ENCODE results near the gene GLT1D1.

The GLT1D1 gene

DNA sequence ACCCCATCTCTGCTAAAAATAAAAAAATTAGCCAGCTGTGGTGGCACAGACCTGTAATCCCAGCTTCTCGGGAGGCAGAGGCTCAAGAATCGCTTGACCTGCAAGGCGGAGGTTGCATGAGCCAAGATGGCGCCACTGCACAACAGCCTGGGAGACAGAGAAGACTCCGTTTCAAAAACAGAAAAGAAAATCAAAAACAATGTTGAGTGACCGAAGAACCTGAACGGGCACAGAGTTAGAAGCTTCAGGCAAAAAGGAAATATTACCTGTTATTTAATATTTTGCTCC, 3.5 kb downstream of the GLT1D1 start (continued):
- TF ChIP-seq ARNTL (CRISPR knock-in tag; IDR thresholded peaks at IDR 0.05; ENCODE audit: borderline replicate concordance, low read depth), result no peak

DNA sequence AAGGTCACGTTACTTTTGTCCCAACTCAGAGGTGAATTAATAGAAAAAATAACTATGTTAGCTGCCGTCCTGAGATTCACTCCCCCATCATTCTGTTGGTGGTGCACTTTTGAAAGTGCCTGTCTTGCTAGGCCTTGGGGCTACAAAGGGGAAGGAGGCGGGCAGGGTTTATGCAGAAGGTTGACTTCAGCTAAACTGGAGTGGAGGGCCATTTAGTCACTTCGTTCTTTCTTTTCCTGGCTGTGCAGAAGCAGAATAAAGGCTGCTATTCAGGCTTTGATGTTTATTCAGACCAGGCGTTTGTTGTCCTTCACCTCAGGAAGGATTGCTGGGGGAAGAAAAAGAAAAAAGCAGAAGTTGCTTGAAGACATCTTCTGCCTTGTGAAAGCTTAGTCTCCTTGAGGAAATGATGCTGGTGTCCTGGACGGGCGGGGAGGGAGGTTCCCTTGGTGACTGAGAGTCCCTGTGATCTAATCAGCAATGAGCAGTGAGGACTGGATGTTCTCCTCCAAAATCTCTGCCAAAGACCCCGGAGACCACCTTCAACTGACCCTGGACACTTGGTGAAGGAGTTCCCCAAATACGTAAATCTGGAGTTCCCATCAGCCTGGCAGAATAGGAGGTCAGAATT, 4.0 kb downstream of the GLT1D1 start:
- no peak for ATAC-seq

GRCh38 chr12:128859311-128859710, 6.0 kb downstream of the GLT1D1 start:
- ATAC-seq, result no peak

More for the DNA sequence above, 4.0 kb downstream of the GLT1D1 start:
- TF ChIP-seq BACH2 (CRISPR knock-in tag; IDR thresholded peaks at IDR 0.05; ENCODE audit: borderline replicate concordance), result no peak
- TF ChIP-seq, protein P1, sequence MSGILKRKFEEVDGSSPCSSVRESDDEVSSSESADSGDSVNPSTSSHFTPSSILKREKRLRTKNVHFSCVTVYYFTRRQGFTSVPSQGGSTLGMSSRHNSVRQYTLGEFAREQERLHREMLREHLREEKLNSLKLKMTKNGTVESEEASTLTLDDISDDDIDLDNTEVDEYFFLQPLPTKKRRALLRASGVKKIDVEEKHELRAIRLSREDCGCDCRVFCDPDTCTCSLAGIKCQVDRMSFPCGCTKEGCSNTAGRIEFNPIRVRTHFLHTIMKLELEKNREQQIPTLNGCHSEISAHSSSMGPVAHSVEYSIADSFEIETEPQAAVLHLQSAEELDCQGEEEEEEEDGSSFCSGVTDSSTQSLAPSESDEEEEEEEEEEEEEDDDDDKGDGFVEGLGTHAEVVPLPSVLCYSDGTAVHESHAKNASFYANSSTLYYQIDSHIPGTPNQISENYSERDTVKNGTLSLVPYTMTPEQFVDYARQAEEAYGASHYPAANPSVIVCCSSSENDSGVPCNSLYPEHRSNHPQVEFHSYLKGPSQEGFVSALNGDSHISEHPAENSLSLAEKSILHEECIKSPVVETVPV (CRISPR knock-in tag; IDR thresholded peaks at IDR 0.05), result no peak

DNA sequence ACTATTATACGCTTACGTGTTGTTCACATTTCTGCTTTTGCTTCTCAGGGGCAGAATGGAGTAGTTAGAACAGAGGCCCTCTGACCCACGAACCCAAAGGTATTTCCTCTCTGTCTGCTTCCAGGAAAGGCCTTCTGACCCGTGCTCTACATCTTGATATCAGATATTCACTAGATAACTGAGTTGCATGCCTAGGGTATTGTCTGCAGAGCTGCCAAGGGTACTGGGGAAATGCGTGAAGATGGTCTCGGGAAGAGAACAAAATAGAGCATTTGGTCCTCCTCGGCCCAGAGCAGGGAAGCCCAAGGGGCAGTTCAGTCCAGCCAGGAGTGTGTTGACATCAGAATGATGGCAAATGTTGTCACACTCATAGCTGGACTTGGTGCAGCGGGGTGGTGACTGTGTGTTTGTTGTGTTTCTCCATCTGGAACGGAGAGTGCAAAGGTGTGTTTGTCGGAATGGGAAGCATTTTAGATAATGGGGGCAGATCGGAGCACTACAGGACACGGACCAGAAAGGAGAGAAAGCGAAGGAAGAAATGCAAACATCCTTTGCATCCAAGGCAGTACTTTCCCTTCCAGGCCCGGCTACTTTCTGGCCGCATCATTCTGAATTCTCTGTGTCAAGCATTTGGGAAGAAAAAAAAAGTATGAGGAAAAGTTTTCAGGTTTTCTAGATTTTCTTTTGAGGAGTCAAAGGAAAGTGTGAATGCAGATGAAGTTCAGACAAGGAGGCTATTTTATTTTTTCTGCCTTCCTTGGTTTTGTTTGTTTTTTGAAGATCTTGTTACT, 8.1 kb downstream of the GLT1D1 start:
- no peak for ATAC-seq
- TF ChIP-seq OSR1 (CRISPR knock-in tag; IDR thresholded peaks at IDR 0.05) (no peak), GLIS3 (CRISPR knock-in tag; IDR thresholded peaks at IDR 0.05) (no peak), ZFP3 (CRISPR knock-in tag; IDR thresholded peaks at IDR 0.05) (no peak), CSDC2 (CRISPR knock-in tag; IDR thresholded peaks at IDR 0.05) (no peak), SNAI2 (CRISPR knock-in tag; IDR thresholded peaks at IDR 0.05) (no peak), TCF4 (CRISPR knock-in tag; IDR thresholded peaks at IDR 0.05; ENCODE audit: borderline replicate concordance) (no peak)
- TF ChIP-seq, protein P2, sequence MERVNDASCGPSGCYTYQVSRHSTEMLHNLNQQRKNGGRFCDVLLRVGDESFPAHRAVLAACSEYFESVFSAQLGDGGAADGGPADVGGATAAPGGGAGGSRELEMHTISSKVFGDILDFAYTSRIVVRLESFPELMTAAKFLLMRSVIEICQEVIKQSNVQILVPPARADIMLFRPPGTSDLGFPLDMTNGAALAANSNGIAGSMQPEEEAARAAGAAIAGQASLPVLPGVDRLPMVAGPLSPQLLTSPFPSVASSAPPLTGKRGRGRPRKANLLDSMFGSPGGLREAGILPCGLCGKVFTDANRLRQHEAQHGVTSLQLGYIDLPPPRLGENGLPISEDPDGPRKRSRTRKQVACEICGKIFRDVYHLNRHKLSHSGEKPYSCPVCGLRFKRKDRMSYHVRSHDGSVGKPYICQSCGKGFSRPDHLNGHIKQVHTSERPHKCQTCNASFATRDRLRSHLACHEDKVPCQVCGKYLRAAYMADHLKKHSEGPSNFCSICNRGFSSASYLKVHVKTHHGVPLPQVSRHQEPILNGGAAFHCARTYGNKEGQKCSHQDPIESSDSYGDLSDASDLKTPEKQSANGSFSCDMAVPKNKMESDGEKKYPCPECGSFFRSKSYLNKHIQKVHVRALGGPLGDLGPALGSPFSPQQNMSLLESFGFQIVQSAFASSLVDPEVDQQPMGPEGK (CRISPR knock-in tag; IDR thresholded peaks at IDR 0.05; ENCODE audit: borderline replicate concordance), result no peak
- TF ChIP-seq, protein P1 (CRISPR knock-in tag; IDR thresholded peaks at IDR 0.05), result no peak
- TF ChIP-seq, protein P3, sequence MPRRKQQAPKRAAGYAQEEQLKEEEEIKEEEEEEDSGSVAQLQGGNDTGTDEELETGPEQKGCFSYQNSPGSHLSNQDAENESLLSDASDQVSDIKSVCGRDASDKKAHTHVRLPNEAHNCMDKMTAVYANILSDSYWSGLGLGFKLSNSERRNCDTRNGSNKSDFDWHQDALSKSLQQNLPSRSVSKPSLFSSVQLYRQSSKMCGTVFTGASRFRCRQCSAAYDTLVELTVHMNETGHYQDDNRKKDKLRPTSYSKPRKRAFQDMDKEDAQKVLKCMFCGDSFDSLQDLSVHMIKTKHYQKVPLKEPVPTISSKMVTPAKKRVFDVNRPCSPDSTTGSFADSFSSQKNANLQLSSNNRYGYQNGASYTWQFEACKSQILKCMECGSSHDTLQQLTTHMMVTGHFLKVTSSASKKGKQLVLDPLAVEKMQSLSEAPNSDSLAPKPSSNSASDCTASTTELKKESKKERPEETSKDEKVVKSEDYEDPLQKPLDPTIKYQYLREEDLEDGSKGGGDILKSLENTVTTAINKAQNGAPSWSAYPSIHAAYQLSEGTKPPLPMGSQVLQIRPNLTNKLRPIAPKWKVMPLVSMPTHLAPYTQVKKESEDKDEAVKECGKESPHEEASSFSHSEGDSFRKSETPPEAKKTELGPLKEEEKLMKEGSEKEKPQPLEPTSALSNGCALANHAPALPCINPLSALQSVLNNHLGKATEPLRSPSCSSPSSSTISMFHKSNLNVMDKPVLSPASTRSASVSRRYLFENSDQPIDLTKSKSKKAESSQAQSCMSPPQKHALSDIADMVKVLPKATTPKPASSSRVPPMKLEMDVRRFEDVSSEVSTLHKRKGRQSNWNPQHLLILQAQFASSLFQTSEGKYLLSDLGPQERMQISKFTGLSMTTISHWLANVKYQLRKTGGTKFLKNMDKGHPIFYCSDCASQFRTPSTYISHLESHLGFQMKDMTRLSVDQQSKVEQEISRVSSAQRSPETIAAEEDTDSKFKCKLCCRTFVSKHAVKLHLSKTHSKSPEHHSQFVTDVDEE (CRISPR knock-in tag; IDR thresholded peaks at IDR 0.05), result no peak

More at GRCh38 chr12:128859311-128859710, 6.0 kb downstream of the GLT1D1 start:
- TF ChIP-seq, protein P2 (CRISPR knock-in tag; IDR thresholded peaks at IDR 0.05; ENCODE audit: borderline replicate concordance), result no peak
- TF ChIP-seq ZNF8 (CRISPR knock-in tag; IDR thresholded peaks at IDR 0.05) (no peak), RARB (CRISPR knock-in tag; IDR thresholded peaks at IDR 0.05) (no peak), SNAI2 (CRISPR knock-in tag; IDR thresholded peaks at IDR 0.05) (no peak), ZNF70 (CRISPR knock-in tag; IDR thresholded peaks at IDR 0.05) (no peak), BACH2 (CRISPR knock-in tag; IDR thresholded peaks at IDR 0.05; ENCODE audit: borderline replicate concordance) (no peak), ISL1 (CRISPR knock-in tag; IDR thresholded peaks at IDR 0.05) (no peak), GLIS3 (CRISPR knock-in tag; IDR thresholded peaks at IDR 0.05) (no peak), ESRRG (CRISPR knock-in tag; IDR thresholded peaks at IDR 0.05) (no peak), TOX (CRISPR knock-in tag; IDR thresholded peaks at IDR 0.05; ENCODE audit: borderline replicate concordance) (no peak), ZFP30 (CRISPR knock-in tag; IDR thresholded peaks at IDR 0.05) (no peak), CSDC2 (CRISPR knock-in tag; IDR thresholded peaks at IDR 0.05) (no peak), ZC3H10 (CRISPR knock-in tag; IDR thresholded peaks at IDR 0.05) (no peak), ZNF565 (CRISPR knock-in tag; conservative IDR thresholded peaks at IDR 0.05; ENCODE audit: low read depth) (no peak), TCF4 (CRISPR knock-in tag; IDR thresholded peaks at IDR 0.05; ENCODE audit: borderline replicate concordance) (no peak)
- TF ChIP-seq, protein P3 (CRISPR knock-in tag; IDR thresholded peaks at IDR 0.05), result no peak
- TF ChIP-seq, protein P1 (CRISPR knock-in tag; IDR thresholded peaks at IDR 0.05), result no peak
